IPS-18c (cell line): ENCODE data around the gene ROBO1.

Source experiments
- H3K4me3 ChIP-seq: 2 replicates; pipeline ENCODE4 v1.7.0; 2013; ENCODE audit warnings: low read depth, mild to moderate bottlenecking, low read length, moderate library complexity; ENCODE audit not compliant: insufficient read depth
- H3K9me3 ChIP-seq: one replicate; pipeline ENCODE4 v1.6.1; 2013; ENCODE audit warnings: mild to moderate bottlenecking, low read length, moderate library complexity; ENCODE audit not compliant: control insufficient read depth, insufficient read depth

Gene ROBO1

GRCh38 chr3:78879295-78879860, 888.4 kb downstream of the ROBO1 start:
- H3K4me3 ChIP-seq, result no peak overlapping the region
- H3K9me3 ChIP-seq, result no peaks in the 10 kb centered on the region

GRCh38 chr3:78878789-78879188, 889.0 kb downstream of the ROBO1 start:
- Histone ChIP-seq H3K4me3 (no peak overlapping the region), H3K9me3 (no peaks in the 10 kb centered on the region)

- H3K4me3 ChIP-seq, result no peak overlapping the region
- no peaks in the 10 kb centered on the region for H3K9me3 ChIP-seq
These were observed 889.8 kb downstream of the ROBO1 start for GRCh38 chr3:78878011-78878410.

- H3K9me3 ChIP-seq, result no peaks in the 10 kb centered on the region
- H3K4me3 ChIP-seq, result no peak overlapping the region
These were observed 891.9 kb downstream of the ROBO1 start for GRCh38 chr3:78875851-78876250.

- H3K9me3 ChIP-seq, result no peaks in the 10 kb centered on the region
- no peak overlapping the region for H3K4me3 ChIP-seq
These were observed 892.4 kb downstream of the ROBO1 start for GRCh38 chr3:78875436-78875835.

GRCh38 chr3:78873641-78874040, 894.2 kb downstream of the ROBO1 start:
- no peaks in the 10 kb centered on the region for H3K9me3 ChIP-seq
- H3K4me3 ChIP-seq, result no peak overlapping the region

- Histone ChIP-seq H3K9me3 (no peaks in the 10 kb centered on the region), H3K4me3 (no peak overlapping the region)
These were observed 895.6 kb downstream of the ROBO1 start for GRCh38 chr3:78872195-78872594.

- H3K9me3 ChIP-seq, result no peaks in the 10 kb centered on the region
- H3K4me3 ChIP-seq, result no peak overlapping the region
These were observed 896.8 kb downstream of the ROBO1 start for GRCh38 chr3:78871048-78871447.

- no peak overlapping the region for H3K4me3 ChIP-seq
- no peaks in the 10 kb centered on the region for H3K9me3 ChIP-seq
These were observed 897.3 kb downstream of the ROBO1 start for GRCh38 chr3:78870484-78870883.

- H3K9me3 ChIP-seq, result no peaks in the 10 kb centered on the region
These were observed 899.2 kb downstream of the ROBO1 start for GRCh38 chr3:78868570-78868969.

GRCh38 chr3:78867409-78868372, 900.1 kb downstream of the ROBO1 start:
- Histone ChIP-seq H3K9me3 (no peaks in the 10 kb centered on the region), H3K4me3 (no peak overlapping the region)

More at GRCh38 chr3:78868570-78868969, 899.2 kb downstream of the ROBO1 start:
- no peak overlapping the region for H3K4me3 ChIP-seq

GRCh38 chr3:78863306-78864203, 904.2 kb downstream of the ROBO1 start:
- H3K9me3 ChIP-seq, result no peaks in the 10 kb centered on the region
- no peak overlapping the region for H3K4me3 ChIP-seq

GRCh38 chr3:78861156-78861555, 906.6 kb downstream of the ROBO1 start:
- no peaks in the 10 kb centered on the region for H3K9me3 ChIP-seq
- no peak overlapping the region for H3K4me3 ChIP-seq

GRCh38 chr3:78860567-78860966, 907.2 kb downstream of the ROBO1 start:
- no peaks in the 10 kb centered on the region for H3K9me3 ChIP-seq
- H3K4me3 ChIP-seq, result no peak overlapping the region

GRCh38 chr3:78858910-78859309, 908.9 kb downstream of the ROBO1 start:
- Histone ChIP-seq H3K4me3 (no peak overlapping the region), H3K9me3 (no peaks in the 10 kb centered on the region)

- Histone ChIP-seq H3K9me3 (no peaks in the 10 kb centered on the region), H3K4me3 (no peak overlapping the region)
These were observed 909.6 kb downstream of the ROBO1 start for GRCh38 chr3:78858174-78858573.

- Histone ChIP-seq H3K4me3 (no peak overlapping the region), H3K9me3 (no peaks in the 10 kb centered on the region)
These were observed 910.2 kb downstream of the ROBO1 start for GRCh38 chr3:78857494-78858111.
